GM23338 (cell line): ENCODE measurements around the gene TMEM8B. TPM values are rescaled to one million over a fixed set of nuclear protein-coding genes. Genes with fewer than 3 reads are reported as not detected.

ENCODE experiments used
- ATAC-seq: fragments of 200-7000 bp; cut with Tn5 transposase; 3 replicates; pipeline ENCODE4 v1.9.1; 2020
- DNase-seq: peaks from one replicate; pipeline ENCODE4 v3.0.0-alpha.2; 2015; ENCODE audit warnings: low spot score
- H2AFZ ChIP-seq: fragments of 200-600 bp; sonication (generic); 2 replicates; pipeline ENCODE4 v1.8.0; 2016; ENCODE audit warnings: antibody characterized with exemption, mild to moderate bottlenecking, moderate library complexity
- H3F3A ChIP-seq: fragments of 200-600 bp; sonication (generic); replicated peaks from 2 replicates; pipeline ENCODE4 v1.8.0; 2017; ENCODE audit warnings: antibody characterized with exemption, mixed run types, low read depth
- H3K27ac ChIP-seq: fragments of 200-600 bp; sonication (generic); 2 replicates; pipeline ENCODE4 v1.6.1; 2016; ENCODE audit warnings: low read depth
- H3K27me3 ChIP-seq: fragments of 200-600 bp; sonication (generic); 2 replicates; pipeline ENCODE4 v1.8.0; 2016; ENCODE audit warnings: mild to moderate bottlenecking, mixed run types, moderate library complexity; ENCODE audit not compliant: insufficient read depth
- H3K36me3 ChIP-seq: fragments of 200-600 bp; sonication (generic); 2 replicates; pipeline ENCODE4 v1.8.0; 2016; ENCODE audit warnings: mild to moderate bottlenecking; ENCODE audit not compliant: insufficient read depth
- H3K4me1 ChIP-seq: fragments of 200-600 bp; sonication (generic); 2 replicates; pipeline ENCODE4 v1.8.0; 2016; ENCODE audit warnings: mild to moderate bottlenecking, moderate library complexity; ENCODE audit not compliant: insufficient read depth
- H3K4me2 ChIP-seq: fragments of 200-600 bp; sonication (generic); 2 replicates; pipeline ENCODE4 v1.7.1; 2017; ENCODE audit warnings: mixed run types
- H3K4me3 ChIP-seq: fragments of 200-600 bp; sonication (generic); 2 replicates; pipeline ENCODE4 v1.6.1; 2016; ENCODE audit warnings: mixed run types
- H3K79me2 ChIP-seq: fragments of 200-600 bp; sonication (generic); replicated peaks from 2 replicates; pipeline ENCODE4 v1.8.0; 2017; ENCODE audit warnings: mild to moderate bottlenecking; ENCODE audit not compliant: insufficient read depth
- H3K9me2 ChIP-seq: fragments of 200-600 bp; sonication (generic); 2 replicates; pipeline ENCODE4 v1.8.0; 2017; ENCODE audit not compliant: insufficient read depth
- H4K20me1 ChIP-seq: fragments of 200-600 bp; sonication (generic); replicated peaks from 2 replicates; pipeline ENCODE4 v1.8.0; 2017; ENCODE audit warnings: mild to moderate bottlenecking; ENCODE audit not compliant: insufficient read depth
- H3K27ac Mint-ChIP-seq: 2 replicates; pipeline ENCODE4 v1.8.0; 2020; ENCODE audit warnings: inconsistent platforms, mild to moderate bottlenecking, moderate library complexity, mixed read lengths
- H3K27me3 Mint-ChIP-seq: 3 replicates; pipeline ENCODE4 v1.8.0; 2022; ENCODE audit warnings: low read depth, mild to moderate bottlenecking, moderate library complexity, mixed read lengths, inconsistent platforms; ENCODE audit not compliant: insufficient read depth, poor library complexity
- H3K36me3 Mint-ChIP-seq: 3 replicates; pipeline ENCODE4 v1.8.0; 2021; ENCODE audit warnings: low read depth, mild to moderate bottlenecking, inconsistent platforms, moderate library complexity, mixed read lengths
- H3K4me1 Mint-ChIP-seq: 3 replicates; pipeline ENCODE4 v1.8.0; 2020; ENCODE audit warnings: mild to moderate bottlenecking, inconsistent platforms, mixed read lengths
- H3K4me3 Mint-ChIP-seq: 3 replicates; pipeline ENCODE4 v1.8.0; 2021; ENCODE audit warnings: moderate library complexity, mild to moderate bottlenecking, inconsistent platforms, mixed read lengths
- H3K9me3 Mint-ChIP-seq: 3 replicates; pipeline ENCODE4 v1.8.0; 2020; ENCODE audit warnings: moderate library complexity, mild to moderate bottlenecking, inconsistent platforms, mixed read lengths
- CREB1 ChIP-seq: fragments of 250-450 bp; sonication (Bioruptor Pico); IDR thresholded peaks from 2 replicates; pipeline ENCODE4 v1.5.0; 2020; ENCODE audit warnings: low read depth, mild to moderate bottlenecking, moderate library complexity
- EZH2 ChIP-seq: fragments of 200-600 bp; sonication (generic); IDR thresholded peaks from one replicate; pipeline ENCODE4 v1.8.0; 2017; ENCODE audit warnings: antibody characterized with exemption, mild to moderate bottlenecking, low read depth; ENCODE audit not compliant: unreplicated experiment
- EZH2phosphoT487 ChIP-seq: fragments of 200-600 bp; sonication (generic); IDR thresholded peaks from one replicate; pipeline ENCODE4 v1.8.1; 2018; ENCODE audit warnings: antibody characterized with exemption; ENCODE audit not compliant: unreplicated experiment
- JUNB ChIP-seq: IDR thresholded peaks from one replicate; pipeline ENCODE4 v1.6.1; 2016; ENCODE audit warnings: antibody characterized with exemption; ENCODE audit not compliant: unreplicated experiment
- NANOG ChIP-seq: IDR thresholded peaks from 2 replicates; pipeline ENCODE4 v1.6.1; 2016; ENCODE audit warnings: antibody characterized with exemption, borderline replicate concordance
- POLR2AphosphoS5 ChIP-seq: IDR thresholded peaks from 2 replicates; pipeline ENCODE4 v1.6.1; 2016; ENCODE audit warnings: antibody characterized with exemption, low read depth
- STAT1 ChIP-seq: IDR thresholded peaks from one replicate; pipeline ENCODE4 v1.6.1; 2016; ENCODE audit warnings: antibody characterized with exemption; ENCODE audit not compliant: unreplicated experiment
- ZNF114 ChIP-seq: fragments of 250-450 bp; sonication (Bioruptor Pico); IDR thresholded peaks from 2 replicates; pipeline ENCODE4 v1.5.0; 2020; ENCODE audit warnings: mild to moderate bottlenecking, moderate library complexity
- ZNF331 ChIP-seq: fragments of 250-450 bp; sonication (Bioruptor Pico); IDR thresholded peaks from 2 replicates; pipeline ENCODE4 v1.5.0; 2020; ENCODE audit warnings: low read depth, mild to moderate bottlenecking, moderate library complexity
- polyA plus RNA-seq: library from polyadenylated mRNA; unstranded; fragments of >200 nt; fragmentation: Nextera tagmentation; extraction: Ambion mirVana; gene quantifications from 2 replicates; pipeline ENCODE4 v1.2.1, GENCODE V29; 2016
- total RNA-seq: library from RNA; depleted of rRNA; stranded (reverse); fragments of >200 nt; shearing (Covaris generic); gene quantifications from 2 replicates; pipeline ENCODE4 v1.2.3, GENCODE V29; 2014
- TF ChIP-seq, protein P1 (sequence below): fragments of 250-450 bp; sonication (Bioruptor Pico); IDR thresholded peaks from 2 replicates; pipeline ENCODE4 v1.5.0; 2020; ENCODE audit warnings: mild to moderate bottlenecking, moderate library complexity
- TF ChIP-seq, protein P2 (sequence below): IDR thresholded peaks from one replicate; pipeline ENCODE4 v1.6.1; 2018; ENCODE audit warnings: antibody characterized with exemption; ENCODE audit not compliant: unreplicated experiment
- TF ChIP-seq, protein P3 (sequence below): IDR thresholded peaks from 2 replicates; pipeline ENCODE4 v1.6.1; 2016; ENCODE audit warnings: antibody characterized with exemption
- TF ChIP-seq, protein P4 (sequence below), 2 experiments: fragments of 200-600 bp in 1 of 2; sonication (generic) in 1 of 2; conservative IDR thresholded peaks; 2 replicates each; pipeline versions ENCODE4 v1.5.1 to v1.6.1; 2016 to 2017; ENCODE audit warnings: antibody characterized with exemption in 2 of 2, low read depth in 2 of 2, mild to moderate bottlenecking in 2 of 2, moderate library complexity in 1 of 2

Gene TMEM8B
- total and polyA plus RNA-seq, 2 experiments from 2014 or later: 4.2 to 5.5 TPM

DNA sequence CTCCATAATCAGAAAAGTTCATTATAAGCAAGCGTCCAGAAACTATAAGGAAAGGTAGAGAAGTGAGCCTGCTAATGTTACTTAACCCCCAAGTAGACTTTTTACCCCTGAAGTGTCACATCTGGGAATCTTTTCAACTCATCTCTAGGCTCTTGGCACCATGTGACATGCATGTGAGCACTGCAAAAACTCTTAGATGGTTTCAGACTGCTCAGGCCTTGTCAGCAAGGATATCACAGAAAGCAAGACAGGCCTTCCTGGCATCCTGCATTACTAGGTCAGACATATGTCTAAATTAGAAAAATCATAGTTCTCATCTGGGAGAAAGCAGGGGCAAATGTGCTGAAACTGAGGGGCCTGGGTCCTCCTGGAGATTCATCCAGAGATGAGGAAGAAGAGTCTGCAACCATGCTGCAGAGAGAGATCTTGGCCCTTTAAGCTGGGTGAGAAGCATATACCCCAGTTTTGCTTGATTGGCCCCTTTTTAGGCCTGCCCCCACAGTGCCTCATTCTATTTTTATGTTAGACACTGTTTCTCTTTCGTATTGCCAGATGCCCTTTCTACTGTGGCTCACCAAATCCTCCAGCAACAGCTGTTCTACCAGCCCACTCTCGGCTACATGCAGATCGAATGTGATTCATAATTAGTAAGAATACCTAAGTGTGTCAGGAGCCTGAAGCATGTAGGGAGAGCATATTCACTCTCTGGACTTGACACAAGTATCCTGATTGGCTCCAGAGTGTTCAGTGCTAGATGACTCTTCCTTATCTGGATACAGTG is 19.0 kb downstream of the TMEM8B start:
- no peak overlapping the region for H3K4me3 Mint-ChIP-seq
- peaks cover 10% of the 10 kb centered on the region for H3K27me3 Mint-ChIP-seq
- H3K4me1 Mint-ChIP-seq: peaks cover 28% of the 10 kb centered on the region
- no peak overlapping the region for H3K4me3 ChIP-seq
- H3K36me3 Mint-ChIP-seq: peaks cover 3% of the 10 kb centered on the region; the same call in 2 of the 3 replicates
- H3K4me1 ChIP-seq: peaks cover 31% of the 10 kb centered on the region
- no peak overlapping the region for H3K4me2 ChIP-seq
- no peak overlapping the region for H2AFZ ChIP-seq
- no peaks in the 10 kb centered on the region for H3K9me2 ChIP-seq
- H4K20me1 ChIP-seq: no peaks in the 10 kb centered on the region
- H3F3A ChIP-seq: no peaks in the 10 kb centered on the region; the same call in 1 of the 2 replicates
- H3K79me2 ChIP-seq: no peaks in the 10 kb centered on the region
- DNase-seq: no peak
- no peak overlapping the region for H3K27ac ChIP-seq
- ATAC-seq: no peak
- no peaks in the 10 kb centered on the region for H3K9me3 Mint-ChIP-seq
- H3K27ac Mint-ChIP-seq: no peak overlapping the region
- no peaks in the 10 kb centered on the region for H3K36me3 ChIP-seq
- H3K27me3 ChIP-seq: peaks cover 10% of the 10 kb centered on the region; the same call in 1 of the 2 replicates
- TF ChIP-seq, protein P1, sequence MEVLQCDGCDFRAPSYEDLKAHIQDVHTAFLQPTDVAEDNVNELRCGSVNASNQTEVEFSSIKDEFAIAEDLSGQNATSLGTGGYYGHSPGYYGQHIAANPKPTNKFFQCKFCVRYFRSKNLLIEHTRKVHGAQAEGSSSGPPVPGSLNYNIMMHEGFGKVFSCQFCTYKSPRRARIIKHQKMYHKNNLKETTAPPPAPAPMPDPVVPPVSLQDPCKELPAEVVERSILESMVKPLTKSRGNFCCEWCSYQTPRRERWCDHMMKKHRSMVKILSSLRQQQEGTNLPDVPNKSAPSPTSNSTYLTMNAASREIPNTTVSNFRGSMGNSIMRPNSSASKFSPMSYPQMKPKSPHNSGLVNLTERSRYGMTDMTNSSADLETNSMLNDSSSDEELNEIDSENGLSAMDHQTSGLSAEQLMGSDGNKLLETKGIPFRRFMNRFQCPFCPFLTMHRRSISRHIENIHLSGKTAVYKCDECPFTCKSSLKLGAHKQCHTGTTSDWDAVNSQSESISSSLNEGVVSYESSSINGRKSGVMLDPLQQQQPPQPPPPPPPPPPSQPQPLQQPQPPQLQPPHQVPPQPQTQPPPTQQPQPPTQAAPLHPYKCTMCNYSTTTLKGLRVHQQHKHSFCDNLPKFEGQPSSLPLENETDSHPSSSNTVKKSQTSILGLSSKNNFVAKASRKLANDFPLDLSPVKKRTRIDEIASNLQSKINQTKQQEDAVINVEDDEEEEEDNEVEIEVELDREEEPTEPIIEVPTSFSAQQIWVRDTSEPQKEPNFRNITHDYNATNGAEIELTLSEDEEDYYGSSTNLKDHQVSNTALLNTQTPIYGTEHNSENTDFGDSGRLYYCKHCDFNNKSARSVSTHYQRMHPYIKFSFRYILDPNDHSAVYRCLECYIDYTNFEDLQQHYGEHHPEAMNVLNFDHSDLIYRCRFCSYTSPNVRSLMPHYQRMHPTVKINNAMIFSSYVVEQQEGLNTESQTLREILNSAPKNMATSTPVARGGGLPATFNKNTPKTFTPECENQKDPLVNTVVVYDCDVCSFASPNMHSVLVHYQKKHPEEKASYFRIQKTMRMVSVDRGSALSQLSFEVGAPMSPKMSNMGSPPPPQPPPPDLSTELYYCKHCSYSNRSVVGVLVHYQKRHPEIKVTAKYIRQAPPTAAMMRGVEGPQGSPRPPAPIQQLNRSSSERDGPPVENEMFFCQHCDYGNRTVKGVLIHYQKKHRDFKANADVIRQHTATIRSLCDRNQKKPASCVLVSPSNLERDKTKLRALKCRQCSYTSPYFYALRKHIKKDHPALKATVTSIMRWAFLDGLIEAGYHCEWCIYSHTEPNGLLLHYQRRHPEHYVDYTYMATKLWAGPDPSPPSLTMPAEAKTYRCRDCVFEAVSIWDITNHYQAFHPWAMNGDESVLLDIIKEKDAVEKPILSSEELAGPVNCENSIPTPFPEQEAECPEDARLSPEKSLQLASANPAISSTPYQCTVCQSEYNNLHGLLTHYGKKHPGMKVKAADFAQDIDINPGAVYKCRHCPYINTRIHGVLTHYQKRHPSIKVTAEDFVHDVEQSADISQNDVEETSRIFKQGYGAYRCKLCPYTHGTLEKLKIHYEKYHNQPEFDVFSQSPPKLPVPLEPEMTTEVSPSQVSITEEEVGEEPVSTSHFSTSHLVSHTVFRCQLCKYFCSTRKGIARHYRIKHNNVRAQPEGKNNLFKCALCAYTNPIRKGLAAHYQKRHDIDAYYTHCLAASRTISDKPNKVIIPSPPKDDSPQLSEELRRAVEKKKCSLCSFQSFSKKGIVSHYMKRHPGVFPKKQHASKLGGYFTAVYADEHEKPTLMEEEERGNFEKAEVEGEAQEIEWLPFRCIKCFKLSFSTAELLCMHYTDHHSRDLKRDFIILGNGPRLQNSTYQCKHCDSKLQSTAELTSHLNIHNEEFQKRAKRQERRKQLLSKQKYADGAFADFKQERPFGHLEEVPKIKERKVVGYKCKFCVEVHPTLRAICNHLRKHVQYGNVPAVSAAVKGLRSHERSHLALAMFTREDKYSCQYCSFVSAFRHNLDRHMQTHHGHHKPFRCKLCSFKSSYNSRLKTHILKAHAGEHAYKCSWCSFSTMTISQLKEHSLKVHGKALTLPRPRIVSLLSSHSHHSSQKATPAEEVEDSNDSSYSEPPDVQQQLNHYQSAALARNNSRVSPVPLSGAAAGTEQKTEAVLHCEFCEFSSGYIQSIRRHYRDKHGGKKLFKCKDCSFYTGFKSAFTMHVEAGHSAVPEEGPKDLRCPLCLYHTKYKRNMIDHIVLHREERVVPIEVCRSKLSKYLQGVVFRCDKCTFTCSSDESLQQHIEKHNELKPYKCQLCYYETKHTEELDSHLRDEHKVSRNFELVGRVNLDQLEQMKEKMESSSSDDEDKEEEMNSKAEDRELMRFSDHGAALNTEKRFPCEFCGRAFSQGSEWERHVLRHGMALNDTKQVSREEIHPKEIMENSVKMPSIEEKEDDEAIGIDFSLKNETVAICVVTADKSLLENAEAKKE (CRISPR knock-in tag): no peak
- TF ChIP-seq, protein P2, sequence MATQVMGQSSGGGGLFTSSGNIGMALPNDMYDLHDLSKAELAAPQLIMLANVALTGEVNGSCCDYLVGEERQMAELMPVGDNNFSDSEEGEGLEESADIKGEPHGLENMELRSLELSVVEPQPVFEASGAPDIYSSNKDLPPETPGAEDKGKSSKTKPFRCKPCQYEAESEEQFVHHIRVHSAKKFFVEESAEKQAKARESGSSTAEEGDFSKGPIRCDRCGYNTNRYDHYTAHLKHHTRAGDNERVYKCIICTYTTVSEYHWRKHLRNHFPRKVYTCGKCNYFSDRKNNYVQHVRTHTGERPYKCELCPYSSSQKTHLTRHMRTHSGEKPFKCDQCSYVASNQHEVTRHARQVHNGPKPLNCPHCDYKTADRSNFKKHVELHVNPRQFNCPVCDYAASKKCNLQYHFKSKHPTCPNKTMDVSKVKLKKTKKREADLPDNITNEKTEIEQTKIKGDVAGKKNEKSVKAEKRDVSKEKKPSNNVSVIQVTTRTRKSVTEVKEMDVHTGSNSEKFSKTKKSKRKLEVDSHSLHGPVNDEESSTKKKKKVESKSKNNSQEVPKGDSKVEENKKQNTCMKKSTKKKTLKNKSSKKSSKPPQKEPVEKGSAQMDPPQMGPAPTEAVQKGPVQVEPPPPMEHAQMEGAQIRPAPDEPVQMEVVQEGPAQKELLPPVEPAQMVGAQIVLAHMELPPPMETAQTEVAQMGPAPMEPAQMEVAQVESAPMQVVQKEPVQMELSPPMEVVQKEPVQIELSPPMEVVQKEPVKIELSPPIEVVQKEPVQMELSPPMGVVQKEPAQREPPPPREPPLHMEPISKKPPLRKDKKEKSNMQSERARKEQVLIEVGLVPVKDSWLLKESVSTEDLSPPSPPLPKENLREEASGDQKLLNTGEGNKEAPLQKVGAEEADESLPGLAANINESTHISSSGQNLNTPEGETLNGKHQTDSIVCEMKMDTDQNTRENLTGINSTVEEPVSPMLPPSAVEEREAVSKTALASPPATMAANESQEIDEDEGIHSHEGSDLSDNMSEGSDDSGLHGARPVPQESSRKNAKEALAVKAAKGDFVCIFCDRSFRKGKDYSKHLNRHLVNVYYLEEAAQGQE: no peak
- TF ChIP-seq NANOG (no peak), STAT1 (no peak), EZH2phosphoT487 (no peak), EZH2 (no peak), ZNF114 (CRISPR knock-in tag) (no peak), ZNF331 (no peak), POLR2AphosphoS5 (no peak), JUNB (no peak), CREB1 (no peak)
- TF ChIP-seq, protein P3, sequence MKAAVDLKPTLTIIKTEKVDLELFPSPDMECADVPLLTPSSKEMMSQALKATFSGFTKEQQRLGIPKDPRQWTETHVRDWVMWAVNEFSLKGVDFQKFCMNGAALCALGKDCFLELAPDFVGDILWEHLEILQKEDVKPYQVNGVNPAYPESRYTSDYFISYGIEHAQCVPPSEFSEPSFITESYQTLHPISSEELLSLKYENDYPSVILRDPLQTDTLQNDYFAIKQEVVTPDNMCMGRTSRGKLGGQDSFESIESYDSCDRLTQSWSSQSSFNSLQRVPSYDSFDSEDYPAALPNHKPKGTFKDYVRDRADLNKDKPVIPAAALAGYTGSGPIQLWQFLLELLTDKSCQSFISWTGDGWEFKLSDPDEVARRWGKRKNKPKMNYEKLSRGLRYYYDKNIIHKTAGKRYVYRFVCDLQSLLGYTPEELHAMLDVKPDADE: no peak
- TF ChIP-seq, protein P4, sequence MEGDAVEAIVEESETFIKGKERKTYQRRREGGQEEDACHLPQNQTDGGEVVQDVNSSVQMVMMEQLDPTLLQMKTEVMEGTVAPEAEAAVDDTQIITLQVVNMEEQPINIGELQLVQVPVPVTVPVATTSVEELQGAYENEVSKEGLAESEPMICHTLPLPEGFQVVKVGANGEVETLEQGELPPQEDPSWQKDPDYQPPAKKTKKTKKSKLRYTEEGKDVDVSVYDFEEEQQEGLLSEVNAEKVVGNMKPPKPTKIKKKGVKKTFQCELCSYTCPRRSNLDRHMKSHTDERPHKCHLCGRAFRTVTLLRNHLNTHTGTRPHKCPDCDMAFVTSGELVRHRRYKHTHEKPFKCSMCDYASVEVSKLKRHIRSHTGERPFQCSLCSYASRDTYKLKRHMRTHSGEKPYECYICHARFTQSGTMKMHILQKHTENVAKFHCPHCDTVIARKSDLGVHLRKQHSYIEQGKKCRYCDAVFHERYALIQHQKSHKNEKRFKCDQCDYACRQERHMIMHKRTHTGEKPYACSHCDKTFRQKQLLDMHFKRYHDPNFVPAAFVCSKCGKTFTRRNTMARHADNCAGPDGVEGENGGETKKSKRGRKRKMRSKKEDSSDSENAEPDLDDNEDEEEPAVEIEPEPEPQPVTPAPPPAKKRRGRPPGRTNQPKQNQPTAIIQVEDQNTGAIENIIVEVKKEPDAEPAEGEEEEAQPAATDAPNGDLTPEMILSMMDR (conservative IDR thresholded peaks at IDR 0.05; ENCODE audit: low read depth in 2 of 2): no peak
